Suprapubic skin (tissue), 4 donors: ENCODE results near the gene GMEB2.
"Not testable (repeated sequence)": the region's sequence is repeated elsewhere in the genome, so short reads cannot be mapped to it uniquely, and the experiment has no call there.

Experiments
- CTCF ChIP-seq, 2 donors: fragments of 200-600 bp in 1 of 2; fragments of 450-650 bp in 1 of 2; sonication (generic) in 1 of 2; IDR thresholded peaks; one replicate each; pipeline ENCODE4 v1.5.1; 2016 to 2019; ENCODE audit warnings: antibody characterized with exemption in 2 of 2, mild to moderate bottlenecking in 1 of 2, moderate library complexity in 1 of 2
- EP300 ChIP-seq: sonication (generic); formaldehyde crosslinking; IDR thresholded peaks from one replicate; pipeline ENCODE4 v1.6.1; 2017; ENCODE audit warnings: antibody characterized with exemption
- POLR2A ChIP-seq, 2 donors: fragments of 450-650 bp; IDR thresholded peaks; one replicate each; pipeline ENCODE4 v1.6.1; 2017; ENCODE audit warnings: antibody characterized with exemption in 2 of 2, mild to moderate bottlenecking in 2 of 2, moderate library complexity in 2 of 2
- POLR2AphosphoS5 ChIP-seq, 3 donors: sonication (generic); formaldehyde crosslinking; IDR thresholded peaks; one replicate each; pipeline ENCODE4 v1.6.1; 2017; ENCODE audit warnings: antibody characterized with exemption in 3 of 3

- not testable (repeated sequence) for TF ChIP-seq CTCF (IDR thresholded peaks at IDR 0.05); POLR2A (IDR thresholded peaks at IDR 0.05); POLR2AphosphoS5 (IDR thresholded peaks at IDR 0.05); EP300
Measured at GRCh38 chr20:63640686-63641085, 13.8 kb upstream of the GMEB2 start.
